Heart left ventricle (tissue), 16 donors: ENCODE data around the gene PACS2. TPM values are rescaled to one million over a fixed set of nuclear protein-coding genes. Genes with fewer than 3 reads are reported as not detected.

Experiments used
- ATAC-seq, 4 donors: fragments of 200-7000 bp; cut with Tn5 transposase; one replicate each; pipeline ENCODE4 v1.9.1; 2020 to 2022; ENCODE audit warnings: moderate library complexity in 4 of 4, mild to moderate bottlenecking in 3 of 4, moderate number of reproducible peaks in 1 of 4
- DNase-seq, 5 donors: peaks; one replicate each; pipeline ENCODE4 v3.0.0-alpha.2; 2020
- H3K27ac ChIP-seq, 12 donors: fragments of 200-600 bp; sonication (generic) in 4 of 12; one replicate each; pipeline versions ENCODE4 v1.5.0 to v1.8.0; 2016 to 2022; ENCODE audit warnings: mild to moderate bottlenecking in 2 of 12
- H3K27me3 ChIP-seq, 9 donors: fragments of 200-600 bp; sonication (generic) in 2 of 9; one replicate each; pipeline versions ENCODE4 v1.5.1 to v1.8.0; 2016 to 2022; ENCODE audit warnings: mild to moderate bottlenecking in 3 of 9
- H3K36me3 ChIP-seq, 9 donors: fragments of 200-600 bp; sonication (generic) in 2 of 9; one replicate each; pipeline versions ENCODE4 v1.5.0 to v1.8.0; 2018 to 2022; ENCODE audit warnings: mild to moderate bottlenecking in 2 of 9
- H3K4me1 ChIP-seq, 12 donors: fragments of 200-600 bp; sonication (generic) in 4 of 12; one replicate each; pipeline versions ENCODE4 v1.5.0 to v1.8.0; 2016 to 2022; ENCODE audit warnings: mild to moderate bottlenecking in 3 of 12
- H3K4me3 ChIP-seq, 12 donors: fragments of 200-600 bp; sonication (generic) in 4 of 12; one replicate each; pipeline versions ENCODE4 v1.5.0 to v1.8.0; 2017 to 2022; ENCODE audit warnings: mild to moderate bottlenecking in 9 of 12, moderate library complexity in 4 of 12
- H3K9me3 ChIP-seq, 12 donors: fragments of 200-600 bp; sonication (generic) in 4 of 12; one replicate each; pipeline versions ENCODE4 v1.5.0 to v1.8.0; 2016 to 2022; ENCODE audit warnings: mild to moderate bottlenecking in 1 of 12
- POLR2A ChIP-seq, 2 donors: fragments of 450-650 bp; IDR thresholded peaks; one replicate each; pipeline ENCODE4 v1.6.1; 2017; ENCODE audit warnings: antibody characterized with exemption in 2 of 2, mild to moderate bottlenecking in 2 of 2, moderate library complexity in 2 of 2
- WGBS, 4 donors: extraction: QIAGEN DNeasy Blood & Tissue Kit in 2 of 4; methylation state at CpG; one replicate each; pipeline versions ENCODE4 v1.1.5 to v1.1.7; 2013 to 2018; 5-methylcytosine and 5-hydroxymethylcytosine counted together
- intact Hi-C, 10 donors: fragments of 100-400 bp; cut with DNase I; formaldehyde crosslinking; loops; one replicate each; pipeline versions ENCODE4 v1.11.1 to v1.14.2; 2022
- polyA plus RNA-seq, 2 donors: library from polyadenylated mRNA; stranded (reverse); fragments of 200-250 nt; gene quantifications; one replicate each; pipeline ENCODE4 v1.2.3, GENCODE V29; 2013
- total RNA-seq, 9 donors: library from RNA; depleted of rRNA in 2 of 9; stranded (reverse); fragments of >200 nt in 2 of 9; fragmentation: NEBNext Ultra II Directional in 3 of 9; extraction: Animal tissue kit (Norgen Biotek cat#: 25700) in 3 of 9; gene quantifications; one replicate each; pipeline versions ENCODE4 v1.1.0 to v1.2.4, GENCODE V29; 2016 to 2023
- TF ChIP-seq, protein P1 (sequence below), 12 donors: fragments of 200-600 bp; sonication (generic) in 4 of 12; IDR thresholded peaks; one replicate each; pipeline versions ENCODE4 v1.5.0 to v1.8.0; 2018 to 2022; ENCODE audit warnings: antibody characterized with exemption in 12 of 12, mild to moderate bottlenecking in 5 of 12
- donor health status: ischemic (EF 13 %, LVEDD 7.1; RV severe dilation, severe dysfunction).
- donor health status: healthy with polysubstance abuse.
- donor health status: DM: no; HTN: yes; CAD: no.
- donor health status: DM: no; HTN: no; CAD: no.
- donor health status: ischemic (EF 25% LVEDD 6.9; RV normal size, moderate dysfunction).
- donor health status: ischemic (EF 25% LVEDD 5.7; RV mildly dilated, moderate dysfunction).
- donor health status: healthy.
- donor health status: DM: yes; HTN: yes; CAD: no.
- donor health status: ischemic (EF 35%, LVEDD 5.7; RV mildly dilated, moderate dysfunction).
- donor health status: nonischemic (EF 11% LVEDD 7.7; RV severe dilation, severe dysfunction).
- donor health status: DM: yes; HTN: yes; CAD: no.
- donor health status: PGD.
- donor health status: ischemic (EF 29% LVEDD 5.4; RV normal size, mild dysfunction).
- donor health status: nonischemic (EF 23%, LVEDD 6.1; RV moderate dilation, normal function).

Gene PACS2
- total and polyA plus RNA-seq, 11 donors: 47.3 to 90.3 (median 60.8) TPM

- peaks cover 0 to 9% (median 0%) of the 10 kb centered on the region in 9 donors for H3K27me3 ChIP-seq
- H3K9me3 ChIP-seq: no peaks in the 10 kb centered on the region
- ATAC-seq (no peak), DNase-seq (peak in 1 of 5 donors; percentile 19)
- H3K4me1 ChIP-seq: peaks cover 2 to 54% (median 37%) of the 10 kb centered on the region in 12 donors
- no peaks in the 10 kb centered on the region for H3K36me3 ChIP-seq
- no peak overlapping the region for H3K27ac ChIP-seq
- H3K4me3 ChIP-seq: no peak overlapping the region
- intact Hi-C loops: loop anchor here in 1 of 10 donors (10.0 kb wide), 1 partner anchor 67 kb away; the partner anchor contains the start of gene CRIP1
- TF ChIP-seq, protein P1, sequence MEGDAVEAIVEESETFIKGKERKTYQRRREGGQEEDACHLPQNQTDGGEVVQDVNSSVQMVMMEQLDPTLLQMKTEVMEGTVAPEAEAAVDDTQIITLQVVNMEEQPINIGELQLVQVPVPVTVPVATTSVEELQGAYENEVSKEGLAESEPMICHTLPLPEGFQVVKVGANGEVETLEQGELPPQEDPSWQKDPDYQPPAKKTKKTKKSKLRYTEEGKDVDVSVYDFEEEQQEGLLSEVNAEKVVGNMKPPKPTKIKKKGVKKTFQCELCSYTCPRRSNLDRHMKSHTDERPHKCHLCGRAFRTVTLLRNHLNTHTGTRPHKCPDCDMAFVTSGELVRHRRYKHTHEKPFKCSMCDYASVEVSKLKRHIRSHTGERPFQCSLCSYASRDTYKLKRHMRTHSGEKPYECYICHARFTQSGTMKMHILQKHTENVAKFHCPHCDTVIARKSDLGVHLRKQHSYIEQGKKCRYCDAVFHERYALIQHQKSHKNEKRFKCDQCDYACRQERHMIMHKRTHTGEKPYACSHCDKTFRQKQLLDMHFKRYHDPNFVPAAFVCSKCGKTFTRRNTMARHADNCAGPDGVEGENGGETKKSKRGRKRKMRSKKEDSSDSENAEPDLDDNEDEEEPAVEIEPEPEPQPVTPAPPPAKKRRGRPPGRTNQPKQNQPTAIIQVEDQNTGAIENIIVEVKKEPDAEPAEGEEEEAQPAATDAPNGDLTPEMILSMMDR (IDR thresholded peaks at IDR 0.05): no peak
- TF ChIP-seq POLR2A (IDR thresholded peaks at IDR 0.05): no peak
- WGBS, 4 donors: 92 to 96% (median 94%) methylated on average over 2 to 3 of the region's 3 CpGs
Observed at GRCh38 chr14:105417690-105418121, 103.2 kb downstream of the PACS2 start.

DNA sequence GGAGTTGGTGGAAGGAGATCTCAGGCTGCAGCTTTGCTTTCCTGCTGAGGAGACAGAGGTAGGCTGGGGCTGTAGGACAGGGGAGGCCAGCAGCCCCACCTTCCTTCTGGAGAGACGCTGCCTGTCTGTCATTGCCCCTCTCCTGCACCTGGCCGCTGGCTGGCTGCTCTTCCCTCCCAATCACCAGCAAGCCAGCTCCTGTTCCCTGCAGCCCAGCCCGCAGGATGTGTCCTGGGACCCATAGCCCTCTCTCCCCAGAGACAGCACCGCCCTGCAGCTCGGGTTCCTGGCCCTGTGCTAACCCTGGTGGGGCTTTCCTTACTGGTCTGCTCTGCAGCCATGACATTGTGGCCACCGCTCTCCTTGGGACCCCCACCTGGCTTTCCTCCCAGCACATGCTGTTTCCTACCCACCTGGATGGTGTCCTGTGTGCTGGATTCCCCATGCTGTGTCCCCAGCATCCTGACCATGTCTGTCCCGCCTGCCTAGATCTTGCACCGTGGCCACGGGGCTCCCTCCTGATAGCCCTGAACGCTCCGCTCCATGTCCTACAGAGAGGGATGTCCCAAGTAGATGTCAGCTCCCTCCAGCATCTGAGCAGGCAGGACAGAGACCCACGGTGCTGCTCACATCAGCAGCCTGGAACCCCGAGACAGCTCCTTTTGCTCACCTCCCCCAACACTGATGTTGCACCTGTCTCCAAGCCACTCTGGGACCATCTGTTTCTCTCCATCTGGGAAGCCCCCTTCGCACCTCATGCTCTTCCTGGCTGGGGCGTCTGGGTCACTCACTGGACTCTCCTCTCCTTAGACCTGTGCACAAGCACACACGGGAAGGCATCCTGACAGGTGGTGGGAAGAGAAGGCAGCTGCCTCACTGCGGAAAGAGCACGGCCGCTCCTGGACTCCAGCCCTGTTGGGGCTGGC, 104.0 kb downstream of the PACS2 start:
- Histone ChIP-seq H3K4me1 (peaks cover 2 to 62% (median 39%) of the 10 kb centered on the region in 12 donors), H3K4me3 (peak overlapping the region in 11 of 12 donors; percentile 54 to 96 (median 70)), H3K9me3 (no peaks in the 10 kb centered on the region), H3K27ac (peak overlapping the region in 5 of 12 donors; percentile 77 to 87 (median 83)), H3K27me3 (peaks cover 0 to under 1% (median 0%) of the 10 kb centered on the region in 9 donors), H3K36me3 (peaks cover 0 to 1% (median 0%) of the 10 kb centered on the region in 9 donors)
- DNase-seq (peak in 1 of 5 donors; percentile 21), ATAC-seq (no peak)
- no peak for TF ChIP-seq POLR2A (IDR thresholded peaks at IDR 0.05)
- TF ChIP-seq, protein P1 (IDR thresholded peaks at IDR 0.05): no peak
- WGBS, 4 donors: 70 to 89% (median 75%) methylated on average over 16 to 19 of the region's 19 CpGs
- intact Hi-C loops: loop anchor here in 1 of 10 donors (10.0 kb wide), 1 partner anchor 66 kb away; the partner anchor contains the start of gene CRIP1

DNA sequence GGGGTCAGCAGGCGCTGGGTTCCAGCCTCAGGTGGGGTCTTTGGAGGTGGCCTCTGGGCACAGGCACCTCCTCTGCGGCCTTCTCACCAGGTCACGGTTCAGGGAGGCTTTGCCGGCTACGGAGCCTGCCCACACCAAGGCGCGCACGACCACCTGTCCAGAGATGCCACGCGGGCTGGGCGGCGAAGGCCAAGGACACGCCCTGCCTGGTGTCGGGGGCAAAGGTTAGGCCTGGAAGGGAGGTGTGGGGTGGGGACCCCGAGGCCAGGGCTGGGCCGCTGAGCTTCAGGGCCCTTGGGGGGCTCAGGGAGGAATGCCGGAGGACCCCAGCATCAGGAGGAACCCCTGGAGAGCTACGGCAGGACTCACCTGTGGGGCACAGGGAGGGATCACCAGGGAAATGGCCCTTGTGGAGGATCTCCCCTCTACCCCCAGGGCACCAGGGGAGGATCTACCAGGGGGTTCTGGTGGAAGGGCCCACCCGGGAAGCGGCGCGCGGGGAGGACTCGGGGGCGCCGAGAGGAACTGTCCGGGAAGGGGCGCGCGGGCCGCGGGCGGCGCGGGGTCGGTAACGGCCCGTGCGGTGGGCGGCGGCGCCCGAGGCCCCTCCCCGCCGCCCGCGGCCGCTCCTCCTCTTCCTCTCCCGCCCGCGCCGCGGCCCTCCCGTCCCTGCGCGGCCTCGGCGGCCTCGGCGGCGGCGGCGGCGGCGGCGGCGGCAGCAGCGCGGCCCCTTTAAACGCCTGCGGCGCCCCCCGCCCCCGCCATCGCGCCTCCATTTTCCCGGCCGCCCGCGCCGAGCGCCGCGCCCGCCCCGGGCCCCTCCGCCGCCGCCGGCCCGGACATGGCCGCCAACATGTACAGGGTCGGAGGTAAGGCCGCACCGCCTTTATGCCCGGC, 104.9 kb downstream of the PACS2 start, which contains the start of gene MTA1:
MTA1 (plus strand) TSS at position 633 of the 897 bp plus-strand sequence; CDS start at position 842, 209 bp downstream.
- intact Hi-C loops: loop anchor here in 1 of 10 donors (10.0 kb wide), 1 partner anchor 65 kb away; the partner anchor contains the start of gene CRIP1
- TF ChIP-seq POLR2A (IDR thresholded peaks at IDR 0.05): no peak
- TF ChIP-seq, protein P1 (IDR thresholded peaks at IDR 0.05): no peak
- 4 to 23% (median 6%) methylated on average over 13 to 96 of the region's 96 CpGs for WGBS, 4 donors

More for the DNA sequence above, 104.9 kb downstream of the PACS2 start, which contains the start of gene MTA1:
- peak within 1 kb of the TSS; percentile 54 to 96 (median 70) for H3K4me3 ChIP-seq
- peak in 3 of 5 donors; percentile 56 to 75 (median 63) for DNase-seq
- peak within 1 kb of the TSS in 11 of 12 donors; percentile 70 to 87 (median 82) for H3K27ac ChIP-seq
- H3K9me3 ChIP-seq: no peaks in the 10 kb centered on the region
- H3K4me1 ChIP-seq: peaks cover 2 to 63% (median 39%) of the 10 kb centered on the region in 12 donors
- no peaks in the 10 kb centered on the region for H3K27me3 ChIP-seq
- peaks cover 0 to 6% (median 0%) of the 10 kb centered on the region in 9 donors for H3K36me3 ChIP-seq
- peak in 3 of 4 donors; percentile 50 to 55 (median 53) for ATAC-seq
